HL-60/S4 treated with retinoic acid at 250 ng/mL for 4 days and 3 days (cell line): ENCODE results near the gene CTIF.

Experiments used
- in situ Hi-C: fragments of 300-500 bp; cut with MboI; formaldehyde crosslinking; loops from 2 replicates; pipeline ENCODE4 v1.7.0; 2022; ENCODE audit warnings: low sequenced_read_pairs

CTIF gene

GRCh38 chr18:48757906-48758305 lies 219.1 kb downstream of the CTIF start:
- in situ Hi-C loops = no loop called here

GRCh38 chr18:48761582-48761981 lies 222.8 kb downstream of the CTIF start:
- in situ Hi-C loops = no loop called here

DNA sequence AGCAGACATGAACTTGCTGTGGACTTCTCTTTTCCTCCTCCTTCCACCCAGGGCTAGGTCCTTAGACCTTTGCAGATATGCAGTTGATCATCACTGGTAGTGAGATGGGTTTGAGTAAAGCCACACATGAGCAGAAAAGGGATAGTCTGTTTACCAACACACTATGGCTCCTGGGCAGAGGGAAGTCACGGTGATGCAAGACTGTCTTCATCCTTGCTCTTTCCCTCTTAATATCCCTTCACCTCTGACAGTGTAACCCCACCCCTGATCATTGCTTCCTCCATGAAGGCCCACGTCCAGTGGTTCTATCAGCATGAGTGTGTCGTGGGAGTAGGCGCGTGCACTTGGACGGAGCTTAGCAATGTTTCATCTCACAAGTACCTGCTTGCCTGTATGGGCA lies 223.2 kb downstream of the CTIF start:
- in situ Hi-C loops = no loop called here

GRCh38 chr18:48762836-48763718 lies 224.2 kb downstream of the CTIF start:
- in situ Hi-C loops = no loop called here

DNA sequence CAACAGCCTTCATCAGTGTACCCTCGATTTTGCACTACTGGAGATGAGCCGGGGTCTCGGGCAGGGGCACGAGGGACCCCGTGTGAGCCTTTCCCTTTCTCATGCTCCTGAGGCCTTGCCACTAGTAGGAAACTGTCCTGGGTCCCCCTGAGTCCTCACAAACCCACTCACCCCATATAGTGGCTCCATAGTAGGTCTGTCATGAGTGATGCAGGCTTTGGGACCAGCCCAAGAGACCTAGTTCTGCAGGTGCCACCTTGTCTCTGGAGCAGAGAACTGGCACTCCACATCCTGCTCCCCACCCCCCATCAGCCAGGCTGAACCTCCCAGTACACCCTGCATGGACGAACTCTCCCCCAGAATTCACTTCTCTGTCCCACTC lies 224.9 kb downstream of the CTIF start:
- in situ Hi-C loops = no loop called here

- in situ Hi-C loops = no loop called here
These were observed 226.2 kb downstream of the CTIF start for GRCh38 chr18:48765053-48765452.

DNA sequence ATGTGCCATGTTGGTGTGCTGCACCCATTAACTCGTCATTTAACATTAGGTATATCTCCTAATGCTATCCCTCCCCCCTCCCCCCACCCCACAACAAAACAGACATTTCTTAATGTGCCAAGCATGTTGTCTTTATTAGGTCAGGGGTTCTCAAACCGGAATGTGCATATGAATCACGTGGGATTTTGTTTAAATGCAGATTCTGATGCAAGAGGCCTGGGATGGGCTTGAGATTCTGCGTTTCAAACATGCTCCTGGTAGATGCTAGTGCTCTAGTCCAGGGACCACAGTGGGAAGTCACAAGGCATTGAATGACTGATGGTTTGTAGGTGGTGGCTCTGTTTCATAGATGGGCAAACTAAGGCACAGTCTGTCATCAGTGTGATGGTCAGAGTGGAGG lies 227.2 kb downstream of the CTIF start:
- in situ Hi-C loops = no loop called here

GRCh38 chr18:48766487-48766886 lies 227.7 kb downstream of the CTIF start:
- in situ Hi-C loops = no loop called here

- in situ Hi-C loops = no loop called here
These were observed 228.4 kb downstream of the CTIF start for GRCh38 chr18:48767090-48767690.

DNA sequence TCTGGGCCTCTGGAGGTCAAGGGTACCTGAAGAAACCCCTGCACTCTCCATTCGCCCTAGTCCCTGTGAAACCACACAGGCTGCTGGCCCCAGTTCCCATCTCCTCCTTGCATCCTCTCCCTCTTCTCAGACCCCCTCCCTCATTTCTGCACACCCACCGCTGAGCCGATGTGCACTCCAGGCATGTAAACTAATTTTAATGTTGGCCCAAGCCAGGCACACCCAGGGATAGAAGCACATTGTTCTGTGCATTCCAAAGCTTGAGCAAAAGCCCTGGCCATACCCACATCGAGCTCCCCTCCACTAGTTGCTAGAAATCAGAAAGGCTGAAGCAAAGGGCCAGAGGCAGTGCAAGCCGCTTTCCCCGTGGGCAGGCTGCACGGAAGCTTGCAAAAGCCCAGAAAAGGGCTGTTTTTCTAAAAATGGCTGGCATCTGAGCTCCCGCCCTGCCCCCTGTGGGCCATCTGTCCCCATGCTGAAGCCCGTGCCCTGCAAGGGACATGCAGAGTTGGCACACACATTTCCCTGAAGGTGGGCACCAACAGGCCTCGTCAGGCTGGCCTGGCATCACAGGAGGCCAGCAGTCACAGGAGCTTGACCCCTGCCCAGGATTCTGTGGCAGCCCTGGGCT lies 230.3 kb downstream of the CTIF start:
- in situ Hi-C loops = no loop called here

GRCh38 chr18:48770243-48770642 lies 231.4 kb downstream of the CTIF start:
- in situ Hi-C loops = no loop called here

GRCh38 chr18:48771641-48772375 lies 233.0 kb downstream of the CTIF start:
- in situ Hi-C loops = no loop called here

- in situ Hi-C loops = no loop called here
These were observed 233.6 kb downstream of the CTIF start for GRCh38 chr18:48772457-48772856.

DNA sequence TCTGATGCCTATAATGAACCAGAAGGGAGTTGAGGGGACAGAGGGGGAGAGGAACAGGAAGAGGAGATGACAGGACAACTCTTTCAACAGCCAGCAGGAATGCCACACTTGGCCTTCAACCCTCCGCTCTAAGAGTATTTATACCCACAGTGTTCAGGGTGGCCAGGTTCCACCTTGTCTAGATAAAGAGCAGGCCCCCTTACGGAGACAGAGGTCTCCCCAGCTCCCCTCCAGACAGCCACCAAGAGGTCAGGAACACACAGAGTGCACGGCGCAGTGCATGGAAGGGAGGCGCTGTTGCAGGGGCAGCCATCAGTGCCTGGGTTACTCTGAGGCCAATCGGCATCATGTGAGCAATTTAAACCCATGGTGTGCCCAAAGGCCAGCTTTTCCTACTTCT lies 235.0 kb downstream of the CTIF start:
- in situ Hi-C loops = no loop called here

DNA sequence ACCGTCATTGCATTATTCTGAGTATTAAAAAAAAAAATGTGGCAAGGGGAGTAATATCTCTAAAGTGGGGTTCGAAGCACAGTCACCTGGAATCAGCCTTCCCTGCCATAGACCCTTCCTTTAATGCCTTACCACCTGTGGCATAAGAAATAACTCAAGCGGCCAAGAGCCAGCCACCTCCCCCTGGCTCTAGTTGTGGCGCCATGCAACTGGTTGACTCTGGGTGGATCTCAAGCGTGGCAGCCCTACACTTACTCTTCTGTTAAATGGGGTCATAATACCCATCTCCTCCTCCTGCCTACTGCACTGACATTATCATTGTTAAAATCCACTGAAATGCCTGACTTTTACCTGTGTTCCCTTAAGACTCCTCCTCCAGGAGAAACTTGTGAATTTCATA lies 236.1 kb downstream of the CTIF start:
- in situ Hi-C loops = no loop called here

- in situ Hi-C loops = no loop called here
These were observed 236.7 kb downstream of the CTIF start for GRCh38 chr18:48775372-48776155.

- in situ Hi-C loops = no loop called here
These were observed 237.3 kb downstream of the CTIF start for GRCh38 chr18:48776156-48776555.

DNA sequence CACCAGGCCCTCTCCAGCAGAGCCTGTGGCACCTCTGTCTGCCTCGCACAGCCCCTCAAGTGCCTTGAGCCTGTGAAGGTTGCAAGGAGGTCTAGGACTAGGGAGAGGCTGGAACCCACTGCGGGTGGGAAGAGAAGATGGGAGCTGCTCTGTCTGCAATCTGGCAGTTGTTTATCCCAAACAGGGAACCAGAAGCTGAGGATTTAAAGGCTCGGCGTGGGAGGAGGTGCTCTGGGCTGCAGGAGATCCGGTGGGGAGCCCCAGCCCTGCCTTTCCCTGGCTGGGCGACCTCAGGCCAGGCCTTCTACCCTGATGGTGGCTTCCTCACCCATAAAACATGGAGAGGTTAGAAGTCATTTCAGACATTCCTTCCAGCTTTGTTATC lies 237.8 kb downstream of the CTIF start:
- in situ Hi-C loops = no loop called here

- in situ Hi-C loops = no loop called here
These were observed 238.4 kb downstream of the CTIF start for GRCh38 chr18:48777026-48777743.

DNA sequence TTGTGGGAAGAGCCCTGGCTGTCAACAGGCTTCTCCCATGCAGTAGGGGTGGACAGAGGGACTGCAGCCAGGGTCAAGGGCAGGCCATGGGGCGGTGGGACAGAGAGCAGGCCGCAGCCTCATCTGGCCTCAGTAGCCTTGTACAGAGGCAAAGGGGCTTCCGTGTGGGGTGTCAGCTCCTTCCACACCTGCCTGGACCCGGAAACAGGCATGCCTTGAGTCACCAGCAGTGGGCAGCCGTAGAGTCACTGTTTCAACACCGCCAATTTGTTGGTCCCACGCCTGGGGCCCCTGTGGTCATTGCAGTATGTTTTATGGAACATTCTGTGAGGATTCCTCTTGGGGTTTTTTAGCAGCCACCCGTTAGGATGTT lies 238.9 kb downstream of the CTIF start:
- in situ Hi-C loops = no loop called here
